GM23338 (cell line): ENCODE measurements around the gene DHRS3. TPM values are rescaled to one million over a fixed set of nuclear protein-coding genes. Genes with fewer than 3 reads are reported as not detected.

ENCODE experiments used
- ATAC-seq: fragments of 200-7000 bp; cut with Tn5 transposase; 3 replicates; pipeline ENCODE4 v1.9.1; 2020
- DNase-seq: peaks from one replicate; pipeline ENCODE4 v3.0.0-alpha.2; 2015; ENCODE audit warnings: low spot score
- H2AFZ ChIP-seq: fragments of 200-600 bp; sonication (generic); 2 replicates; pipeline ENCODE4 v1.8.0; 2016; ENCODE audit warnings: antibody characterized with exemption, mild to moderate bottlenecking, moderate library complexity
- H3F3A ChIP-seq: fragments of 200-600 bp; sonication (generic); replicated peaks from 2 replicates; pipeline ENCODE4 v1.8.0; 2017; ENCODE audit warnings: antibody characterized with exemption, mixed run types, low read depth
- H3K27ac ChIP-seq: fragments of 200-600 bp; sonication (generic); 2 replicates; pipeline ENCODE4 v1.6.1; 2016; ENCODE audit warnings: low read depth
- H3K27me3 ChIP-seq: fragments of 200-600 bp; sonication (generic); 2 replicates; pipeline ENCODE4 v1.8.0; 2016; ENCODE audit warnings: mild to moderate bottlenecking, mixed run types, moderate library complexity; ENCODE audit not compliant: insufficient read depth
- H3K36me3 ChIP-seq: fragments of 200-600 bp; sonication (generic); 2 replicates; pipeline ENCODE4 v1.8.0; 2016; ENCODE audit warnings: mild to moderate bottlenecking; ENCODE audit not compliant: insufficient read depth
- H3K4me1 ChIP-seq: fragments of 200-600 bp; sonication (generic); 2 replicates; pipeline ENCODE4 v1.8.0; 2016; ENCODE audit warnings: mild to moderate bottlenecking, moderate library complexity; ENCODE audit not compliant: insufficient read depth
- H3K4me2 ChIP-seq: fragments of 200-600 bp; sonication (generic); 2 replicates; pipeline ENCODE4 v1.7.1; 2017; ENCODE audit warnings: mixed run types
- H3K4me3 ChIP-seq: fragments of 200-600 bp; sonication (generic); 2 replicates; pipeline ENCODE4 v1.6.1; 2016; ENCODE audit warnings: mixed run types
- H3K79me2 ChIP-seq: fragments of 200-600 bp; sonication (generic); replicated peaks from 2 replicates; pipeline ENCODE4 v1.8.0; 2017; ENCODE audit warnings: mild to moderate bottlenecking; ENCODE audit not compliant: insufficient read depth
- H3K9me2 ChIP-seq: fragments of 200-600 bp; sonication (generic); 2 replicates; pipeline ENCODE4 v1.8.0; 2017; ENCODE audit not compliant: insufficient read depth
- H4K20me1 ChIP-seq: fragments of 200-600 bp; sonication (generic); replicated peaks from 2 replicates; pipeline ENCODE4 v1.8.0; 2017; ENCODE audit warnings: mild to moderate bottlenecking; ENCODE audit not compliant: insufficient read depth
- H3K27ac Mint-ChIP-seq: 2 replicates; pipeline ENCODE4 v1.8.0; 2020; ENCODE audit warnings: inconsistent platforms, mild to moderate bottlenecking, moderate library complexity, mixed read lengths
- H3K27me3 Mint-ChIP-seq: 3 replicates; pipeline ENCODE4 v1.8.0; 2022; ENCODE audit warnings: low read depth, mild to moderate bottlenecking, moderate library complexity, mixed read lengths, inconsistent platforms; ENCODE audit not compliant: insufficient read depth, poor library complexity
- H3K36me3 Mint-ChIP-seq: 3 replicates; pipeline ENCODE4 v1.8.0; 2021; ENCODE audit warnings: low read depth, mild to moderate bottlenecking, inconsistent platforms, moderate library complexity, mixed read lengths
- H3K4me1 Mint-ChIP-seq: 3 replicates; pipeline ENCODE4 v1.8.0; 2020; ENCODE audit warnings: mild to moderate bottlenecking, inconsistent platforms, mixed read lengths
- H3K4me3 Mint-ChIP-seq: 3 replicates; pipeline ENCODE4 v1.8.0; 2021; ENCODE audit warnings: moderate library complexity, mild to moderate bottlenecking, inconsistent platforms, mixed read lengths
- H3K9me3 Mint-ChIP-seq: 3 replicates; pipeline ENCODE4 v1.8.0; 2020; ENCODE audit warnings: moderate library complexity, mild to moderate bottlenecking, inconsistent platforms, mixed read lengths
- CTCF ChIP-seq, 2 experiments: fragments of 200-600 bp in 1 of 2; sonication (generic) in 1 of 2; conservative IDR thresholded peaks; 2 replicates each; pipeline versions ENCODE4 v1.5.1 to v1.6.1; 2016 to 2017; ENCODE audit warnings: antibody characterized with exemption in 2 of 2, low read depth in 2 of 2, mild to moderate bottlenecking in 2 of 2, moderate library complexity in 1 of 2
- ETS1 ChIP-seq: IDR thresholded peaks from 2 replicates; pipeline ENCODE4 v1.6.1; 2016; ENCODE audit warnings: antibody characterized with exemption
- EZH2phosphoT487 ChIP-seq: fragments of 200-600 bp; sonication (generic); IDR thresholded peaks from one replicate; pipeline ENCODE4 v1.8.1; 2018; ENCODE audit warnings: antibody characterized with exemption; ENCODE audit not compliant: unreplicated experiment
- JUNB ChIP-seq: IDR thresholded peaks from one replicate; pipeline ENCODE4 v1.6.1; 2016; ENCODE audit warnings: antibody characterized with exemption; ENCODE audit not compliant: unreplicated experiment
- NANOG ChIP-seq: IDR thresholded peaks from 2 replicates; pipeline ENCODE4 v1.6.1; 2016; ENCODE audit warnings: antibody characterized with exemption, borderline replicate concordance
- POLR2AphosphoS5 ChIP-seq: IDR thresholded peaks from 2 replicates; pipeline ENCODE4 v1.6.1; 2016; ENCODE audit warnings: antibody characterized with exemption, low read depth
- STAT1 ChIP-seq: IDR thresholded peaks from one replicate; pipeline ENCODE4 v1.6.1; 2016; ENCODE audit warnings: antibody characterized with exemption; ENCODE audit not compliant: unreplicated experiment
- ZNF331 ChIP-seq: fragments of 250-450 bp; sonication (Bioruptor Pico); IDR thresholded peaks from 2 replicates; pipeline ENCODE4 v1.5.0; 2020; ENCODE audit warnings: low read depth, mild to moderate bottlenecking, moderate library complexity
- ZNF462 ChIP-seq: fragments of 250-450 bp; sonication (Bioruptor Pico); IDR thresholded peaks from 2 replicates; pipeline ENCODE4 v1.5.0; 2020; ENCODE audit warnings: mild to moderate bottlenecking, moderate library complexity
- polyA plus RNA-seq: library from polyadenylated mRNA; unstranded; fragments of >200 nt; fragmentation: Nextera tagmentation; extraction: Ambion mirVana; gene quantifications from 2 replicates; pipeline ENCODE4 v1.2.1, GENCODE V29; 2016
- total RNA-seq: library from RNA; depleted of rRNA; stranded (reverse); fragments of >200 nt; shearing (Covaris generic); gene quantifications from 2 replicates; pipeline ENCODE4 v1.2.3, GENCODE V29; 2014

DHRS3 gene
- total and polyA plus RNA-seq, 2 experiments from 2014 or later, result 21.0 to 26.0 TPM

- TF ChIP-seq ZNF331 (CRISPR knock-in tag), result no peak
- Histone ChIP-seq H3F3A (peaks cover 28% of the 10 kb centered on the region), H3K27me3 (no peaks in the 10 kb centered on the region), H3K4me2 (peak overlapping the region; percentile 100), H3K27ac (peak overlapping the region; percentile 99), H3K36me3 (0 out of 2 replicates have a peak, but pooled peaks cover 3% of the 10 kb centered on the region), H2AFZ (peak overlapping the region; percentile 43; the same call in 1 of the 2 replicates), H3K9me2 (no peaks in the 10 kb centered on the region), H3K79me2 (peaks cover 45% of the 10 kb centered on the region), H3K4me1 (peaks cover 36% of the 10 kb centered on the region), H4K20me1 (peaks cover 3% of the 10 kb centered on the region; the same call in 1 of the 2 replicates), H3K4me3 (peak overlapping the region; percentile 90)
- Mint-ChIP-seq H3K36me3 (peaks cover 15% of the 10 kb centered on the region; the same call in 2 of the 3 replicates), H3K4me3 (peak overlapping the region; percentile 99), H3K27ac (peak overlapping the region; percentile 91), H3K9me3 (peaks cover 3% of the 10 kb centered on the region; the same call in 1 of the 3 replicates), H3K4me1 (peaks cover 53% of the 10 kb centered on the region), H3K27me3 (peaks cover 34% of the 10 kb centered on the region)
- no peak for DNase-seq
- peak; percentile 5; the same call in 2 of the 3 replicates for ATAC-seq
These were observed 1.2 kb downstream of the DHRS3 start for GRCh38 chr1:12616709-12617373.

GRCh38 chr1:12615865-12616708 is 1.9 kb downstream of the DHRS3 start:
- Histone ChIP-seq H3K27me3 (no peaks in the 10 kb centered on the region), H3K79me2 (peaks cover 51% of the 10 kb centered on the region), H3K36me3 (0 out of 2 replicates have a peak, but pooled peaks cover 3% of the 10 kb centered on the region), H3K4me3 (peak overlapping the region; percentile 90), H3K27ac (peak overlapping the region; percentile 99), H3K4me2 (peak overlapping the region; percentile 100), H4K20me1 (peaks cover 3% of the 10 kb centered on the region; the same call in 1 of the 2 replicates), H2AFZ (no peak overlapping the region), H3K4me1 (peaks cover 36% of the 10 kb centered on the region), H3K9me2 (no peaks in the 10 kb centered on the region), H3F3A (peaks cover 28% of the 10 kb centered on the region)
- H3K4me3 Mint-ChIP-seq, result peak overlapping the region; percentile 99
- ATAC-seq (peak; percentile 36), DNase-seq (peak; percentile 94)
- H3K4me1 Mint-ChIP-seq, result peaks cover 53% of the 10 kb centered on the region
- peak overlapping the region; percentile 91 for H3K27ac Mint-ChIP-seq
- peaks cover 3% of the 10 kb centered on the region; the same call in 1 of the 3 replicates for H3K9me3 Mint-ChIP-seq
- peaks cover 34% of the 10 kb centered on the region for H3K27me3 Mint-ChIP-seq
- peaks cover 15% of the 10 kb centered on the region; the same call in 2 of the 3 replicates for H3K36me3 Mint-ChIP-seq
- TF ChIP-seq POLR2AphosphoS5 (peak; percentile 35; the same call in 1 of the 2 replicates), ETS1 (no peak), ZNF331 (CRISPR knock-in tag) (no peak), EZH2phosphoT487 (no peak), ZNF462 (CRISPR knock-in tag) (no peak), NANOG (peak; percentile 48; the same call in 1 of the 2 replicates), JUNB (no peak), STAT1 (no peak), CTCF (conservative IDR thresholded peaks at IDR 0.05; ENCODE audit: low read depth in 2 of 2) (no peak)
